HG02938 (cell line): ENCODE measurements around the gene KAZN.

ENCODE experiments used
- ATAC-seq: cut with Tn5 transposase; IDR thresholded peaks from one replicate; pipeline ENCODE4 v1.9.1; 2021; ENCODE audit warnings: mild to moderate bottlenecking, moderate library complexity; ENCODE audit not compliant: unreplicated experiment

KAZN gene

DNA sequence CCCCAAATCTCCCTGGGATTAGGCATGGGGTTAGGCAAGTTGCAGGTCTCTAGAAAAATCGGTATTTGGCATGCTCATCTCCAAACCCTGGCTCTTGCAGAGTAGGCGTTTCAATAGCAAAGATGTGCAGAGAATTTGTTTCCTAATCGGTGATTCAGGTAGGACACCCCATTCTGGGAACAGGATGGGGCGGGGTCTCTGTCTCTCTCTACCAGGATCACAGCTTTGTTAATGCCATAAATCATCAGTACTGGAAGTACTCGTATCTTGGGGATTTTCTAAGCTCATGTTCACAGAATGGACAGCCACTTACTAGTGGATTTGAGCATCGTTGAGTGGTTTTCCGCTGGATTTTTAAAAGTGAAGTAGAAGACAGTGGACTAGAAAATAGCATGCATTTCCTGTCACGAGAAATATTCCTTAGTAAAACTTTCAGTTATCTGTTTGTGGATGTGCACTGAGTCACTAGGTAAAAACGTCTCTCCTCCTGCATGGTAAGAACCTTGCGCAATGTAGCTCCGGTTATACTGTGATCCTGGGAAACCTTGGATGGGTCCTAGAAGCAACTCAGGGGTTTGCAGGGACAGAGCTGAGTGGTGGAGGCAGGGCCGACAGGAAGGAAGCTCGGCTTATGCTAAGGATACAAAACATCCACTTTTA, 560.2 kb downstream of the KAZN start:
- ATAC-seq, result no peak

DNA sequence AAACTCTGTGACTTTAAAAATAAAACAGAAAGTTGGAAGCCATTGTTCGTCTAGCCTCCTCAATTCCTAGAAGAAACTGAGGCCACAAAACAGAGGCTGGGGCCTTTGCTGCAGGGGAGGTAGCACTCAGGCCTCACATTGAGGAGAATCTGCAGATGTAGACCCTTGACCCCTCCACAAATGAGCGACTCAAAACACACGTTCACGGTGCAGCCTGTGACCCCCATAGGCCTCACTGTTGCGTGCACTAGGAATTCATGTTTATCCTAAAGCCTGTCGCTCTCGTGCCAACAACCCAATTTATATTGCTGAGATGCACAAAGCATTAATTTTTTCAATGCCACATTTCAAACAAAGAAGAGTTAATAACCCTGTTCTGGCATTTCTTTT, 560.7 kb downstream of the KAZN start:
- no peak for ATAC-seq

DNA sequence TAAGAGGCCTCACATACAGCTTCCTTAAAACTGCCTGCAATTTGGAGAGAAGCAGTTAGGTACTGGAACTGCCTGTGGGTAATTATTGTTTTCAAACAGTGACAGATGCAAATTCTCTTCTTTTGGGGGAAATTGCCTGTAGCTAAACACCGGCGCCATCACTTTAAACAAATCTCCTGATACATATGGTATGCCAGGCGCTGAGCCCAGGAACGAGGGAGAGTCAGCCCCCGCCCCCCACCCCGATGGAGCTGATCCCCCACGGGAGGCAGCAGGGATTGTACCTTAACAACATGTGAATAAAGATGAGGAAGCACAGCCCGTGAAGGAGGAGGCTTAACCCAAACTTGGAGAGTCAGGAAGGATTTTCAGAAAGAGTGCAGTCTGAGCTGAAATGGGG, 562.1 kb downstream of the KAZN start:
- ATAC-seq, result no peak

DNA sequence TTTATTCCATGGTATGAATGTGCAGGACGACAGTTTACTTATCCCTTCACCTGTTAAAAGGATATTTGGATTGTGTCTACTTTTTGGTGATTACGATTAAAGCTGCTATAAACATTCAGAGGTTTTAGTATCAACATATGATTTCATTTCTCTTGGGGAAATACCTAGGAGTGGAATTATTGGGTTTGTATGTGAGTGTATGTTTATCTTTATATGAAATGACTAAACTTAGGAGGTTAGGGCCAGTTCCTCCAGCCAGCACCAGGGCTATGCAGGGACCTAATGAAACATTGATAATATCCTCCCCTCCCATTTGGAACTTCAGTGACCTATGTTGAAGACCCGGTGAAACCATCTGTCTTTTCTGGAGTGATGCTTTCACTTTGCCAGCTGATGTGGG, 568.9 kb downstream of the KAZN start:
- no peak for ATAC-seq
